GM10266 (cell line): ENCODE measurements around the gene SEC24C.

Source experiments
- DNase-seq: peaks from one replicate; pipeline ENCODE4 v3.0.0; 2012; ENCODE audit errors: extremely low spot score
- CTCF ChIP-seq: IDR thresholded peaks from 2 replicates; pipeline ENCODE4 v1.5.1; 2012; ENCODE audit warnings: mild to moderate bottlenecking, low read depth; ENCODE audit not compliant: control insufficient read depth, insufficient read depth; ENCODE audit errors: missing control alignments

Gene SEC24C

GRCh38 chr10:73816917-73817729, 73.0 kb downstream of the SEC24C start:
- no peak for TF ChIP-seq CTCF

GRCh38 chr10:73817826-73818225, 73.7 kb downstream of the SEC24C start:
- no peak for TF ChIP-seq CTCF
- DNase-seq = no peak

More at GRCh38 chr10:73816917-73817729, 73.0 kb downstream of the SEC24C start:
- DNase-seq = no peak

- TF ChIP-seq CTCF = no peak
Observed at GRCh38 chr10:73818402-73818801, 74.2 kb downstream of the SEC24C start.

GRCh38 chr10:73819081-73819480, 74.9 kb downstream of the SEC24C start:
- no peak for TF ChIP-seq CTCF
- no peak for DNase-seq

More at GRCh38 chr10:73818402-73818801, 74.2 kb downstream of the SEC24C start:
- no peak for DNase-seq

GRCh38 chr10:73819513-73820093, 75.4 kb downstream of the SEC24C start:
- TF ChIP-seq CTCF = no peak
- DNase-seq = no peak
